G401.6 (cell line): ENCODE data around the gene FRAS1.

Experiments used
- FAIRE-seq: peaks from 2 replicates; lab custom pipeline; 2012; peaks lifted over from hg19 to GRCh38; lab: Jason Lieb, UNC

The FRAS1 gene

GRCh38 chr4:78585633-78586032, 528.5 kb downstream of the FRAS1 start:
- no peak for FAIRE-seq

- FAIRE-seq = no peak
Observed at GRCh38 chr4:78588894-78589545, 531.9 kb downstream of the FRAS1 start.

GRCh38 chr4:78591404-78591803, 534.3 kb downstream of the FRAS1 start:
- no peak for FAIRE-seq

- FAIRE-seq = no peak
Observed at GRCh38 chr4:78592088-78592783, 535.1 kb downstream of the FRAS1 start.
